ENCODE data around the gene CLOCK. TPM values are rescaled to one million over a fixed set of nuclear protein-coding genes. Genes with fewer than 3 reads are reported as not detected.

CLOCK gene
- total and polyA plus RNA-seq, 2 of the 8 experiments (the other 6 are each of a cell fraction or from before 2014, with no cell fraction given), result 7.7 to 24.2 TPM

- TF ChIP-seq CTBP2 (IDR thresholded peaks at IDR 0.05; ENCODE audit: borderline replicate concordance, insufficient read depth, insufficient read length, low read length) (no peak), SP2 (IDR thresholded peaks at IDR 0.05; ENCODE audit: low read length) (no peak), TAF7 (optimal IDR thresholded peaks at IDR 0.05; ENCODE audit: borderline replicate concordance, low read depth, low read length) (no peak), RAD21 (IDR thresholded peaks at IDR 0.05 in 1 of 2, conservative IDR thresholded peaks at IDR 0.05 in 1 of 2; ENCODE audit: low read depth in 2 of 2, low read length in 2 of 2) (no peak), KDM4A (IDR thresholded peaks at IDR 0.05; ENCODE audit: low read depth, low read length, severe bottlenecking) (no peak), FOSL1 (IDR thresholded peaks at IDR 0.05; ENCODE audit: insufficient read depth, low read depth, low read length) (no peak), BRCA1 (IDR thresholded peaks at IDR 0.05; ENCODE audit: low read depth, low read length) (no peak), BCL11A (IDR thresholded peaks at IDR 0.05; ENCODE audit: low read depth in 2 of 2, low read length in 2 of 2) (no peak), GABPA (IDR thresholded peaks at IDR 0.05; ENCODE audit: borderline replicate concordance, insufficient read depth, low read length) (no peak)
- Histone ChIP-seq H4K5ac (ENCODE audit: insufficient read length, low read depth, low read length) (no peak overlapping the region), H2BK120ac (replicated peaks; ENCODE audit: low read depth, low read length) (no peak overlapping the region), H3K18ac (ENCODE audit: extremely low read depth, low read length) (no peak overlapping the region), H3K4me2 (ENCODE audit: insufficient read depth in 1 of 2, low read depth in 2 of 2, low read length in 2 of 2) (no peak overlapping the region), H3K9ac (replicated peaks in 1 of 4; ENCODE audit: extremely low read depth in 1 of 4, low read depth in 3 of 4, low read length in 3 of 4) (no peak overlapping the region), H2AFZ (ENCODE audit: low read length) (no peak overlapping the region), H3K4me1 (replicated peaks in 1 of 4; ENCODE audit: control insufficient read depth in 3 of 4, insufficient read depth in 4 of 4, low read length in 3 of 4) (0 out of 7 replicates have a peak, but pooled peaks cover 0 to 2% (median 0%) of the 10 kb centered on the region in 4 experiments), H3K4me3 (ENCODE audit: extremely low read depth in 1 of 4, insufficient read depth in 2 of 4, low read depth in 3 of 4, low read length in 4 of 4) (no peak overlapping the region), H2BK5ac (ENCODE audit: low read depth, low read length) (no peak overlapping the region), H4K20me1 (replicated peaks in 1 of 2; ENCODE audit: control insufficient read depth in 1 of 2, insufficient read depth in 2 of 2, low read length in 2 of 2) (peaks cover 3 to 4% of the 10 kb centered on the region in 2 experiments), H3K23me2 (ENCODE audit: low read depth, low read length) (no peaks in the 10 kb centered on the region), H2BK15ac (ENCODE audit: low read length) (no peak overlapping the region), H4K8ac (ENCODE audit: extremely low read depth, insufficient read depth, low read length) (no peak overlapping the region), H3K79me1 (ENCODE audit: low read depth, low read length) (peaks cover 3% of the 10 kb centered on the region; the same call in 1 of the 2 replicates), H3K56ac (replicated peaks; ENCODE audit: insufficient read length, low read depth, low read length) (no peak overlapping the region), H4K91ac (replicated peaks; ENCODE audit: insufficient read length, low read length) (no peak overlapping the region), H3K36me3 (ENCODE audit: control insufficient read depth in 2 of 4, insufficient read depth in 4 of 4, low read length in 3 of 4) (peaks cover 0 to 8% (median 2%) of the 10 kb centered on the region in 4 experiments; a peak in 1 of 8 replicates), H3K23ac (ENCODE audit: insufficient read length) (no peak overlapping the region), H2BK20ac (ENCODE audit: low read length) (no peak overlapping the region), H2BK12ac (ENCODE audit: low read depth, low read length) (no peak overlapping the region), H3K4ac (replicated peaks; ENCODE audit: insufficient read length, low read depth, low read length) (no peak overlapping the region), H3K79me2 (ENCODE audit: control insufficient read depth in 1 of 2, insufficient read depth in 2 of 2, low read length in 2 of 2) (peaks cover 0 to 25% of the 10 kb centered on the region in 2 experiments; a peak in 3 of 4 replicates), H3K9me3 (ENCODE audit: insufficient read depth in 2 of 2, low read depth in 1 of 2, low read length in 1 of 2) (peaks cover 0 to 6% of the 10 kb centered on the region in 2 experiments; a peak in 1 of 4 replicates), H3K14ac (ENCODE audit: insufficient read length) (no peak overlapping the region), H3K27me3 (replicated peaks in 1 of 4; ENCODE audit: control insufficient read depth in 3 of 4, extremely low read depth in 1 of 4, insufficient read depth in 3 of 4, low read length in 3 of 4) (no peaks in the 10 kb centered on the region), H3K27ac (ENCODE audit: low read depth, low read length) (no peak overlapping the region), H2AK5ac (ENCODE audit: low read depth, low read length) (no peak overlapping the region)
- DNase-seq (ENCODE audit: low read depth in 1 of 2, low spot score in 2 of 2) (peak in 1 of 2 experiments; percentile 52), FAIRE-seq (peak; percentile 58)
- ChIA-PET CTCF (ENCODE audit: partially characterized antibody) (interaction anchor here (0.6 kb wide), 1 partner anchor 114 kb away, joined by 3 read pairs; no protein-coding TSS in a partner anchor), POLR2A (ENCODE audit: partially characterized antibody) (no interaction called here)
- WGBS, 2 experiments (ENCODE audit: extremely low coverage in 1 of 2, insufficient coverage in 1 of 2, insufficient read length in 1 of 2, insufficient replicate concordance in 2 of 2, low coverage in 1 of 2, low lambda C conversion rate in 2 of 2, missing lambda C conversion rate in 1 of 2), result 88% methylated on average over 10 of the region's 10 CpGs; no CpG with 5 or more reads in 1 of the 2 experiments
Observed at GRCh38 chr4:55499495-55499894, 47.2 kb downstream of the CLOCK start.

All from H1 (cell line).